Measurements from ENCODE around the gene CDK10.

DNA sequence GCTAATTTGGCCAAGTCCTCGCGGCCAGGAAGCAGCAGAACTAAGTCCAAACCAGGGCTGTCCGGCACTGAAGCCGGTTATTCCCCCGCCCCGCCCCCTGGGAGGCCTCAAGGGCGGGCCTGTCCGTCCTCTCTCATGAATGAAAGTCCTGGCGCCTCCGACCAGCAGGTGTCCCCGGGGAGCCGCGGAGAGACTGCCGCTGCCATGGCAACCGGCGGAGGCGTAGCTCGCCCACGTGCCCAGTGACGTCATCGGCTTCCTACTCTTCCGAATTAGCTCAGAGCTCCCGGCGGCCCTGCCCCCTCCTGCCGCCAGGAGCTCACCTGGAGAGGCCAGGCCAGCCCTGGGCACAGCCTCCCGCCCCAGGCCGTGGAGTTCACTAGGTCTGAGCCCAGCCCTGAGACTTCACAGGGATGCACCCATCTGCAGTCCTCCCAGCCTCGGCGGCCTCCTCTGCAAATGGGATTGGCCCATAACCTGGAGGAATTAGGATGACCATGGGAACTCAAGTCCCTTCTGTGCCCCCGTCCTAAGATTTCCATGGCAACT is 13.7 kb downstream of the CDK10 start:
- TF ChIP-seq EZH2 (IDR thresholded peaks at IDR 0.05; ENCODE audit: borderline replicate concordance, insufficient read depth, low read length, poor library complexity, severe bottlenecking) (no peak), POLR2AphosphoS5 (IDR thresholded peaks at IDR 0.05) (peak; percentile 82), EP300 (conservative IDR thresholded peaks at IDR 0.05; ENCODE audit: poor library complexity, severe bottlenecking) (peak; percentile 57), SMC3 (conservative IDR thresholded peaks at IDR 0.05; ENCODE audit: poor library complexity) (peak; percentile 71)
- TF ChIP-seq, protein P1, sequence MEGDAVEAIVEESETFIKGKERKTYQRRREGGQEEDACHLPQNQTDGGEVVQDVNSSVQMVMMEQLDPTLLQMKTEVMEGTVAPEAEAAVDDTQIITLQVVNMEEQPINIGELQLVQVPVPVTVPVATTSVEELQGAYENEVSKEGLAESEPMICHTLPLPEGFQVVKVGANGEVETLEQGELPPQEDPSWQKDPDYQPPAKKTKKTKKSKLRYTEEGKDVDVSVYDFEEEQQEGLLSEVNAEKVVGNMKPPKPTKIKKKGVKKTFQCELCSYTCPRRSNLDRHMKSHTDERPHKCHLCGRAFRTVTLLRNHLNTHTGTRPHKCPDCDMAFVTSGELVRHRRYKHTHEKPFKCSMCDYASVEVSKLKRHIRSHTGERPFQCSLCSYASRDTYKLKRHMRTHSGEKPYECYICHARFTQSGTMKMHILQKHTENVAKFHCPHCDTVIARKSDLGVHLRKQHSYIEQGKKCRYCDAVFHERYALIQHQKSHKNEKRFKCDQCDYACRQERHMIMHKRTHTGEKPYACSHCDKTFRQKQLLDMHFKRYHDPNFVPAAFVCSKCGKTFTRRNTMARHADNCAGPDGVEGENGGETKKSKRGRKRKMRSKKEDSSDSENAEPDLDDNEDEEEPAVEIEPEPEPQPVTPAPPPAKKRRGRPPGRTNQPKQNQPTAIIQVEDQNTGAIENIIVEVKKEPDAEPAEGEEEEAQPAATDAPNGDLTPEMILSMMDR (IDR thresholded peaks at IDR 0.05; ENCODE audit: poor library complexity, severe bottlenecking): peak; percentile 77

Measured in neural cell (in vitro differentiated cells).